Measurements from ENCODE around the gene MFSD6.

MFSD6 gene

GRCh38 chr2:190435031-190435670, 27.0 kb downstream of the MFSD6 start:
- no peak for DNase-seq (ENCODE audit: extremely low read depth in 1 of 2, low read depth in 1 of 2)

DNA sequence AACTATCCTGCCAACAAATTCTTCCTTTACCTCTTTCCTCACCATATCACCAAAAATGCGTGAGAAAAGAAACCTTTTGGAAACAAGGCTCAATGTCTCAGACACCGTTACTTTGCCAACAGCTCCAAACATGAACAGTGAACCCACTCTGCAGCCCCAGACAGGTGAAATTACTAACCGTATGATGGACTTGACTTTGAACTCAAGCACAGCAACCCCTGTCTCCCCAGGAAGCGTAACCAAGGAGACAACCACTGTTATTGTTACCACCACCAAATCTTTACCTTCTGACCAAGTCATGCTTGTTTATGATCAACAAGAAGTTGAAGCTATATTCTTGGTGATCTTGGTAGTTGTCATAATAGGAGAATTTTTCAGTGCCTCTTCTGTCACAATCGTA, 28.4 kb downstream of the MFSD6 start:
- no peak for DNase-seq (ENCODE audit: extremely low read depth in 1 of 2, low read depth in 1 of 2)

GRCh38 chr2:190440113-190440512, 32.0 kb downstream of the MFSD6 start:
- no peak for DNase-seq (ENCODE audit: extremely low read depth in 1 of 2, low read depth in 1 of 2)

GRCh38 chr2:190441564-190441963, 33.4 kb downstream of the MFSD6 start:
- no peak for DNase-seq (ENCODE audit: extremely low read depth in 1 of 2, low read depth in 1 of 2)

- no peak for DNase-seq (ENCODE audit: extremely low read depth in 1 of 2, low read depth in 1 of 2)
These were observed 34.9 kb downstream of the MFSD6 start for GRCh38 chr2:190443055-190443454.

- no peak for DNase-seq (ENCODE audit: extremely low read depth in 1 of 2, low read depth in 1 of 2)
These were observed 35.8 kb downstream of the MFSD6 start for GRCh38 chr2:190443778-190444481.

- no peak for DNase-seq (ENCODE audit: extremely low read depth in 1 of 2, low read depth in 1 of 2)
These were observed 36.8 kb downstream of the MFSD6 start for GRCh38 chr2:190444976-190445375.

DNA sequence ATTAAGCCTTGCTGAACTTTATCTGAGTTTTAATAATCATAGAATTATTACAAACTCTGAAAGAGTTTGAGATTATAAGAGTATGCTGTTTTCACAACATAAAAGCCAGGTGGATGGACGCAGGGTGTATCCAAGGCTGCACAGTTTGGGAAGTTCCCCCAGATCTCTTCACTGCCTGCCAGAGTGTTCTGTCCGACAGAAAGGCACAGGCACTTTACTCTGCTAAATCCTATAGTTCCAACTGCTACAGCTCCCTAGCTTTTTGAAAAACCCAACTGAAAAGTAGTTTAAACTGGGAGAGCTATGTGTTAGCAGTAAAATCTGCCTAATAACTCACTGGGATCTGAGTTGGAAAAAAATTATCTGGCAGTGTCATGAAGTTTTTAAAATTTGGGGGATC, 38.0 kb downstream of the MFSD6 start:
- DNase-seq (ENCODE audit: extremely low read depth in 1 of 2, low read depth in 1 of 2), result no peak

DNA sequence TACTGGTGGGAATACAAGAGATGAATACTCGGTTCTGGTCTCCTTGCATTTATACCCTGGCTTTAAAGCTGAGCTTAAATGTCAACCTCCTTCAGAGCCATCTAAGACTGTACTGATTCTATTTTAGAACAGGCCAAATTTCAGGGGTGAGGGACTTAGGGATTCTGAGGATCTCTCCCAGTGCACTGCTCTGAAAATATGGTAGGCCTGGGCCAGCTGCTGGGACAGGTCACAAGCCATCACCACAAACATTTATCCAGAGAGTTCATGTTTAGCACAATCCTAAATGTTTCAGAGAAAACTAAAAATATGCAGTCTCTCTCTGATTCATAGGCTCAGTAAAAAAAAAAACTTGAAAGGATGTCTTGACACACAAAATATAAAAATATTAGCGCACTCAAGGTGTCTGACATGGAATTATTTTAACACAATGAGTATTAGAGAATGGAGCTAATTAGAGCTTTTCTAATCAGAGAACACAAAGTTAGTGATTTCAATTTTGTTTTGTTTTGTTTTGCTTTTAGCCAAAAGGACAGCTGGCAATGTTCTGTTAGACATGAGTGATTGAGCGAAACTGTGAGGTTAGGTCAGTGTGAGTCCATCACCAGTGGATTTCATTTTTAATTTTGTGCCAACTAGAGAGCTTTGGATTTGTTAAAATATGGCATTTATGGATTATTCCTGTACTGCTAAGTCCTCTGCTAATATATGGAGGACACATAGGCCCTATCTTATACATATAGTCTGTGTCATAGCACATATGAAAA, 38.8 kb downstream of the MFSD6 start:
- DNase-seq (ENCODE audit: extremely low read depth in 1 of 2, low read depth in 1 of 2), result no peak

DNA sequence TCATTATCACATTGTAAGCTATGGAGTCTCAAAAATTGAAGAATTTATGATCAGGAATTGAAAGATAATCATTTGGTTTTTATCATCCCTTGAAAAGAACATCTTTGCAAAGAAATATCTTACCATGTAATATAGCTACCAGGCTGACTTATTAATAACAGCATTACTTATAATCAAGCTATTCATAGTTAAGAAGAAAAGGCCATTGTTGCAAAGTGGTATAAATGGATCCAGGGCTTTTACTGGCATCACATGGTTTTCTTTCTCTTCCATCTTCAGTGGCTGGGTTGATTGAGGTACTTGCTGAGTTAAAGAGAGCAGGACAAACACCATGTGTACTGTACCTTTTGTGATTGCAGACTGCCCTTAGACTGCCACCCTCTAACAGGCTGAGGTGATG, 39.6 kb downstream of the MFSD6 start:
- DNase-seq (ENCODE audit: extremely low read depth in 1 of 2, low read depth in 1 of 2), result no peak

DNA sequence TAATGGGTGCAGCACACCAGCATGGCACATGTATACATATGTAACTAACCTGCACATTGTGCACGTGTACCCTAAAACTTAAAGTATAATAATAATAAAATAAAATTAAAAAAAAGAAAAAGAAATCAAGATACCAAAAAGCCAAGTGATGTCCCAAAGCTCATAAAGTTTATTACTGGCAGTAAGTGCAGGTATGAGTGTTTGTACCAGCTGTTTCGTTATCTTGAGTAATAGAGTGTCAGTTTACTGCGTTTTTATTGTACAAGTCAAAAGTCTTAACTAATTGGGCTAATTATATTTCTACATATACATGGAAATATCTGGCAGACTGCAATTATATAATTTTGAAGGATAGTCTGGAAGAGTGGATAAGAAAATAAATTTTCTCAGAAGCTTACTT, 41.8 kb downstream of the MFSD6 start:
- no peak for DNase-seq (ENCODE audit: extremely low read depth in 1 of 2, low read depth in 1 of 2)

DNA sequence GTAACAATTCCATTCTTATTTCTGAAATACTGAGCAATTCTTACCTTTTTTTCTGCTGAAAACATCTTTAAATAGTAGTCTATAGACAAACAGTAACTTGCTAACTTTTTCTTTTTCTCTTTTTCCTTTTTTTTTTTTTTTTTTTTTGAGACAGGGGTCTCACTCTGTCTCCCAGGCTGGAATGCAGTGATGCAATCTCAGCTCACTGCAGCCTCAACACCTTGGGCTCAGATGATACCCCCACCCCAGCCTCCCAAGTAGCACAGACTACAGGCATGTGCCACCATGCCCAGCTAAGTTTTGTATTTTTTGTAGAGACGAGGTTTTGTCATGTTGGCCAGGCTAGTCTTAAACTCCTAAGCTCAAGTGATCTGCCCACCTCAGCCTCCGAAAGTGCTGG, 42.2 kb downstream of the MFSD6 start:
- DNase-seq (ENCODE audit: extremely low read depth in 1 of 2, low read depth in 1 of 2), result no peak

DNA sequence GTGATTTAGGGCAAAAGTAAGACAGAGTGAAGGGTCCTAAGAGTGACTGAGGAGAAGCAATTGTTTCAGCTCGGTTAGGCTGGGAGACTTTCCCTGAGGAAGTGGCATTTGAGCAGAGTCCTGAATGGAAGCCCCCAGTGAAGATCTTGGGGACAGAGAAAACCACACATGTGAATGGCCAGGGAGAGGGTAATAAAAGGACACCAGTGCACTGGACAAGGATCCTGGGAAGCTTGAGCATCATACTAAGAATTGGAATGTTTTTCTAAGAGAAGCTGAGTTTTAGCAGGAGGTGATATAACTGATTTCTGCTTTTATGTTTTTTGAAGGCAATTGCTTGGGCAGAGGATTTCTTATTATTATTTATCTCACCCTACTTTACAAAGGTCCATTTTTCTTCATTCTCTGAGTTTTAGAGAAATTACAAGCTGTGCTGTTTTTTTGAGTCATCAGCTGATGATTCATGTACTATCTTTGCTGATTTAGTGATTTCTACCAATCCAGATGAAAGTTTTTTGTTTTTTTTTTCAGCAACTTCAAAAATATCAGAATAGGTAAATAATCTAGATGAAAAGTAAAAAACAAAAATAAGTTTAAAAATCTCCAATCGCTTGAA, 43.5 kb downstream of the MFSD6 start:
- DNase-seq (ENCODE audit: extremely low read depth in 1 of 2, low read depth in 1 of 2), result no peak

DNA sequence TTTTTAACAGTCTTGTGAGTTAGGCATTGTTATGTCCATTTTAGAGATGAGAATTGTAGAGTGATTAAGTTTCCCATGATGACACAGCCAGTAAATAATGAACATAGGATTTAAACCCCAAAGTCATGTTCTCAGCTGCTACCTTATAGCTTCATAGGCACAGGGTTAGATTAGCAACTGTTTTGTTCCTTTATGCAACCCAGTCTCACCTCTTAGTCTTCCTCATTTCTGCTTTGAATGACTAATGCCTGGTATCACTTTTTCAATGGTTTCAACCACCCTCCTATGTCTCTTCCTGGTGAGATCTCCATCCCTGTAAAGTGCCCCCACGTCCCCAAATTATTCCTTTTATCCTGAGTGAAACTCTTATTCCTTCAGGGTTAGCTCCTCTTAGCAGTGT, 44.3 kb downstream of the MFSD6 start:
- DNase-seq (ENCODE audit: extremely low read depth in 1 of 2, low read depth in 1 of 2), result no peak

- DNase-seq (ENCODE audit: extremely low read depth in 1 of 2, low read depth in 1 of 2), result no peak
These were observed 46.6 kb downstream of the MFSD6 start for GRCh38 chr2:190454795-190455194.

DNA sequence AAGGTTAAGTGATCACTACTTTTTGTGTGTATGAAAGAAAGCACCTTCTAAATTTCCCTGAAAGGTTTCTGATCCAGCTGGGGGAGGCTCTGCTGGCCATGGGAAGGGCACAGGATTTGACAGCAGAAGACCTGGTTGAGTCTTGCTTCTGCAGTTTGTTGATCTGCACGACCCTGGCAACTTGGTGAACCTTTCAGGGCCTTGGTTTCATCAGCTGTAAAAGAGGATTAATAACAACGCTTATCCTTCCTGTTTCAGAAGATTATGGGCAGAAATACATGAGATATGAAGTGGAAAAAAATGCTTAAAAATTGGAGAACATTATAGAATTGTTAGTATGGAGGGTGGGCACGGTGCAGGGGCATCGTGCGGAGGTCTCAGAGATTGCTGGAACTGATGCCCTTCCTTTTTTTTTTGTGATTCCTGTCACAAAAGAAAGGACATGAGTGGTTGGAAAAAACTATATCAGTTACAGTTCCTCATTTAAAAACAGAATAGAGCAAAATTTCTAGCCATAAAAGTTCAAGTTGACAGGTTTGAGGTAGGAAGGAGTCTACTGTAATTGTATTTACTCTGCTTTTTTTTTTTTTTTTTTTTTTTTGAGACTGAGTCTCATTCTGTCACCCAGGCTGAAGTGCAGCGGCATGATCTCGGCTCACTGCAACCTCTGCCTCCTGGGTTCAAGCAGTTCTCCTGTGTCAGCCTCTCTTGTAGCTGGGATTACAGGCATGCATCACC, 47.4 kb downstream of the MFSD6 start:
- no peak for DNase-seq (ENCODE audit: extremely low read depth in 1 of 2, low read depth in 1 of 2)

- no peak for DNase-seq (ENCODE audit: extremely low read depth in 1 of 2, low read depth in 1 of 2)
These were observed 48.7 kb downstream of the MFSD6 start for GRCh38 chr2:190456833-190457232.

DNA sequence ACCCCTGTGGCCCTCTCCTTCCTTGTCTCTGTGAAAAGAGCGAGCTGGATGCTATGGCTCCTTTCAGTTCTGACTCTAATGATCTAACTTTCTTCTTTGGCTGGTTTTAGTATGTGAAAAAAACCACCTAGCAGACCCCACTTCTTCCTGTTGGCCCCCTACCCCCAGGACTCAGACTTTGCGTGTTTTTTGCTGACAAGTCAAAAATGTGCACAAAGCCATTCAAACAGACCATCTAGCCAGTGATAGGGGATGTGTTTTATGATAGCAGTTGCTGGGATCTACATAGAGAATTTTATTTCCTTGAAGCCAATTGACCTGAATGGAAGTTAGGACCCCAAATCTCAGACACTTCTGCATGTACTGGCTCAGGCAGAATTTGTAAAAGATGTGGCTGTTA, 49.1 kb downstream of the MFSD6 start:
- DNase-seq (ENCODE audit: extremely low read depth in 1 of 2, low read depth in 1 of 2), result no peak

DNA sequence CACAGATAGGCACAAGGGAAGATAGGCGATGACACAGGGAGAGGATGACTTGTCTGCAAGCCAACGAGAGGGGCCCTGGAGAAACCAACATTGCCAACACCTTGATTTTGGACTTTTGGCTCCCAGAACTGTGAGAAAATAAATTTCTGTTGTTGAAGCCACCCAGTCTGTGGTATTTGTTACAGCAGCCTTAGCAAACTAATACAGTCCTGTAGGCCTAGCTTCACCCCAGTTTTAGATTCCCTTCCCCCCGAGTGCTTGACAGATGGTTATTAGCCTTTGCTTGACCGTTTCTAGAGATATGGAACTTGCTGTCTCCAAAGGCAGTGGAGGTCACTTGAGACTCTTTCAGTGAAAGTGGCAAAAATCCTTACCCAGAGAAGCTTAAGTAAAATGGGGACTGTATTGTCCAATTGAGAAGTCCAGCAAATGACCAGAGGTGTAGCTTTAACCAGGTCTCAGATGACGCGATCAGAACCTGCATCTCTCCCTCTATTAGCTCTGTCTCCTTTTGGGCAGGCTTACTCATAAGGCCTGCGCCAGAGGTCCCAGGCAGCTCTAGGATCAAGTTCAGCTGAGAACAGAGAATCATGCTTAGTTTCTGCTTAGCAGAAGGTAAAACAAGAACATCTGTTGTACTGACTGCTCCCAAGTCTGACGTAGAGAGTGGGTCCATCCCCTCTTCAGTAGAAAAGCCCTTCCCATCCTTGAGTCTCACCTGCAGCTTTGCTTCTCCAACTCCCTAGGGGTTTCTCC, 50.4 kb downstream of the MFSD6 start:
- DNase-seq (ENCODE audit: extremely low read depth in 1 of 2, low read depth in 1 of 2), result no peak

DNA sequence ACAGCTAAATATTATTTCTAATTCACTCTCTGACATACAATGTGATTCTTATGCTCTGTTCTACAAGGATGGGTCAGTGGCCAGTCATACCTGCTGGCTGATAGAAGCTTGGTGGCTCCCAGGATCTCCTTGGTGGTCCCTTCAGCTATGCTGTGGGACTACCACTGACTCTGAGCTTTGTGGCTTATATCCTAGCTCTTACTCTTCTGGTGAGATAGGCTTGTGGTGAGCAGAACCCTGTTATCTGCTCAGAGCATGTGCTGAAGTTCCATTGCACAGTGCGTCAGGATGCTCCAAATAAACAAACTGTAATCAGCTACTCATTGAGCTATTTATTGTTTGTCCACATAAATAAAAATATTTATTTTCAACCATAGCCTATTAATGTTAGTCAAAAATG, 51.7 kb downstream of the MFSD6 start:
- DNase-seq (ENCODE audit: extremely low read depth in 1 of 2, low read depth in 1 of 2), result no peak
